Right hindlimb (tissue), 1 donor: ENCODE measurements around the gene CARD9.

Source experiments
- DNase-seq: peaks from one replicate; pipeline ENCODE4 v3.0.0-alpha.2; 2018

CARD9 gene

GRCh38 chr9:136318776-136319241, 54.7 kb downstream of the CARD9 start:
- no peak for DNase-seq

- DNase-seq = no peak
These were observed 55.2 kb downstream of the CARD9 start for GRCh38 chr9:136318111-136318775.

- no peak for DNase-seq
These were observed 55.8 kb downstream of the CARD9 start for GRCh38 chr9:136317695-136318094.

- no peak for DNase-seq
These were observed 56.4 kb downstream of the CARD9 start for GRCh38 chr9:136316896-136317676.

GRCh38 chr9:136316271-136316751, 57.2 kb downstream of the CARD9 start:
- no peak for DNase-seq

GRCh38 chr9:136314944-136315343, 58.5 kb downstream of the CARD9 start:
- no peak for DNase-seq

- no peak for DNase-seq
These were observed 59.4 kb downstream of the CARD9 start for GRCh38 chr9:136314056-136314416.
